HG02981 (cell line): ENCODE measurements around the gene E2F7.
"Not testable (repeated sequence)": the region's sequence is repeated elsewhere in the genome, so short reads cannot be mapped to it uniquely, and the experiment has no call there.

Experiments
- ATAC-seq: cut with Tn5 transposase; IDR thresholded peaks from one replicate; pipeline ENCODE4 v1.9.1; 2021; ENCODE audit warnings: mild to moderate bottlenecking, moderate library complexity; ENCODE audit not compliant: unreplicated experiment

E2F7 gene, protein sequence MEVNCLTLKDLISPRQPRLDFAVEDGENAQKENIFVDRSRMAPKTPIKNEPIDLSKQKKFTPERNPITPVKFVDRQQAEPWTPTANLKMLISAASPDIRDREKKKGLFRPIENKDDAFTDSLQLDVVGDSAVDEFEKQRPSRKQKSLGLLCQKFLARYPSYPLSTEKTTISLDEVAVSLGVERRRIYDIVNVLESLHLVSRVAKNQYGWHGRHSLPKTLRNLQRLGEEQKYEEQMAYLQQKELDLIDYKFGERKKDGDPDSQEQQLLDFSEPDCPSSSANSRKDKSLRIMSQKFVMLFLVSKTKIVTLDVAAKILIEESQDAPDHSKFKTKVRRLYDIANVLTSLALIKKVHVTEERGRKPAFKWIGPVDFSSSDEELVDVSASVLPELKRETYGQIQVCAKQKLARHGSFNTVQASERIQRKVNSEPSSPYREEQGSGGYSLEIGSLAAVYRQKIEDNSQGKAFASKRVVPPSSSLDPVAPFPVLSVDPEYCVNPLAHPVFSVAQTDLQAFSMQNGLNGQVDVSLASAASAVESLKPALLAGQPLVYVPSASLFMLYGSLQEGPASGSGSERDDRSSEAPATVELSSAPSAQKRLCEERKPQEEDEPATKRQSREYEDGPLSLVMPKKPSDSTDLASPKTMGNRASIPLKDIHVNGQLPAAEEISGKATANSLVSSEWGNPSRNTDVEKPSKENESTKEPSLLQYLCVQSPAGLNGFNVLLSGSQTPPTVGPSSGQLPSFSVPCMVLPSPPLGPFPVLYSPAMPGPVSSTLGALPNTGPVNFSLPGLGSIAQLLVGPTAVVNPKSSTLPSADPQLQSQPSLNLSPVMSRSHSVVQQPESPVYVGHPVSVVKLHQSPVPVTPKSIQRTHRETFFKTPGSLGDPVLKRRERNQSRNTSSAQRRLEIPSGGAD

DNA sequence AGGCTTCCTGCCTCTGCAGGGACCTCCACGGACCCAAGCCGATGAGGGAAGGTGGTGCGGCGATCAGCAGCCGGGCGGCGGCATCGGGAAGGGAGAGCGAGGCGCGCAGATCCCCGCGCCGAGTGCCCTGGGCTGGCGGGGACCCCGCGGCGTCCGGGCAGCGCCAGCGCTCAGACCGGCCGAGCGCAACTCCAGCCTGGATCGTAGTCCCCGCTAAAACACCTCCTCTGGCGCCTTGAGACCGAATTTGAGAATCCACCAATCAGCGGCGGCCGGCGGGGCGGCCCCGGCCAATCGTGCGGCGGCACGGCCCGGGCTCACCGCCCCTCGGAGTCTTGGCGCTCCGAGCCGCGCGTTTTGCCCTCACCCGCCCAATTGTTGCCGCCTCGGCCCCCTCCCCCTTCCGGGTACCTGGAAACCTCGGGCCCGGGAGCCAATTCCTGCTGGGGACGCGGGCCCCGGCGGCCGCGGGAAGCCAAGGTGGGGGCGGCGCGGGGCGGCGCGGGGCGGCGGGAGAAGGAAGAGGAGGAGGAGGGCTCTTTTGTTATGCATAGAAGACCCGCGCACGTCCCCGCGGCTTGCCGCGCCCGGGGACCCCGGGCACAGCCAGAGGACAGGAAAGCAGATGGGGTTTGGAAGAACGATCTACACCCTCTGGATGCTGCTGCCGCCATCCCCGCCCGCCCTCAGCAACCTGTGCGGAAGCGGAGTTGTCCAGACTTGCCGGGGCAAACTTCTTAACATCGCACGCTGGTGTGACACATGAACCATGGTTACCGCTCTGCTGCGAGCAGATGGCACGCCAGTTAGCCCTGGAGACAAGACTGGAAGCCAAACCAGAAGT lies at the start of gene E2F7:
E2F7 (minus strand) TSS at position 209 of the 844 bp plus-strand sequence. CDS start 934 bp downstream, outside the sequence.
- ATAC-seq = peak; percentile 64

DNA sequence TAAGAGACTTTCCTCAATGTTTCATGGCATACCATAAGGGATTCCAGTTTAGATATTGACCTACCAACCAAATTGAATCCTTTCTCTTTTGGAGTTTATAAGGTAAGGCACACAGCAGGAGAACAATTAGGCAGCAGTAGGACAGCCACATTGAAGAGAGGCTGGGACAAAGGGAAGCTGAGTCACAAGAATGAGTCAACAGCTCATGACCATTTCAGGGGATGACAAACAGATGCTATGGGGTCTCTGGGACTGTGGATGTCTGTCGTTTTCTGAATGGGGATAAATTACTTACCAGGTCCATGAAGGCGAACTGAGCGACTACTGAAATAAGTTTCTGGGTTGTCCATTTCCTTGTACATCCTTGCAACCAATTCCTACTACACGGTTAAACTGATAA lies 48.6 kb upstream of the E2F7 start:
- no peak for ATAC-seq

DNA sequence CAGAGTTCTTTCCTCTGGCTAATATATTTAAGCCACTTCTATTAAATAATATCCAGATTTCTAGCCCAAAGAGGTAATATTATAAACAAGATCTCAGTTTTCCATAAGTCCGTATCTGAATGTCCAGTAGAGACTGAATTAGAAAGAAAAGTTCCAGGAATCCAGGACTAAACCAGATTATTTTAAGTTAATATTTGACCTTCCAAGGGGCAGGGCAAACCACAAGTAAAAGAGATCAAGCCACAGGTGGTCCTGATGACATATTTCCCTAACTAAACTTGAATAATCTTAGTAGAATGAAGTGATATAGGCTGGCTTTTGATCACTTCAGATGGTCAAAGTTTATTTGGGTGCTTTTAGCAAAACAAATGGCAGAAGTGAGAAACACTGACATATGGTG lies 43.3 kb upstream of the E2F7 start:
- no peak for ATAC-seq

DNA sequence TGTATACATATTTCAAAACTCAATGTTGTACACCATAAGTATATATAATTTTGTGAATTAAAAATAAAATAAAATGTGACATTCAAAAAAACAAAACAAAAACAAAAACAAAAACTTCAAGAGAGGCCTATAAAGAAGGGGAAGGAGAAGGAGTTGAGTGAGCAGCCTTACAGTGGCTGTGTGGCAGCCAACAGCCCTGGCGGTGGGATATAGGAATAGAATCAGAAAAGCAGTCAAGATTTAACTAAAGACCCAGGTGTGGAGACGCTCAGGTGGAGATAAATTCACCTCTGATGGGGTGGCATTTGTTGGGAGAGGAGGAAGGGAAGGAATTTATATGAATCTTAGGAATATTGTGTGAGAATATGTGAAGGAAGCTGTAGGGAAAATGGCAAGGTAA lies 41.8 kb upstream of the E2F7 start:
- no peak for ATAC-seq

DNA sequence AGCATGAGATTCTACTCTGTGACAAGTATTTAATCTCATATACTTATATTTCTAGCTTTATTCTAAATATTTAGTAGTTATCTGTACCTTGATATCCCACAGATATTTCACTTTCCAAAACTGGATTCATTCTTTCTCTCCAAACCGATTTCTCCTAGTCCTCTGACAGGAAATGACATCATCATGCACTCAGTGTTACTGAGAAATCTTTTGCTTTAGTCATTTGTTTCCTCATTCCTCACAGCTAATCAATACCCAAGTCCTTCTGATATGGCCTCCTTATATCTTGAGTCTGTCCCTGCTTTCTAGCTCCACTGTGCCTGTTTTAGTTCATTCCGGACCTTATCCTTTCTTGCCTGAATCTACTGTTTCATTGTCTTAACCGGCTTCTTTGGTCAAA lies 39.4 kb upstream of the E2F7 start:
- ATAC-seq = no peak

DNA sequence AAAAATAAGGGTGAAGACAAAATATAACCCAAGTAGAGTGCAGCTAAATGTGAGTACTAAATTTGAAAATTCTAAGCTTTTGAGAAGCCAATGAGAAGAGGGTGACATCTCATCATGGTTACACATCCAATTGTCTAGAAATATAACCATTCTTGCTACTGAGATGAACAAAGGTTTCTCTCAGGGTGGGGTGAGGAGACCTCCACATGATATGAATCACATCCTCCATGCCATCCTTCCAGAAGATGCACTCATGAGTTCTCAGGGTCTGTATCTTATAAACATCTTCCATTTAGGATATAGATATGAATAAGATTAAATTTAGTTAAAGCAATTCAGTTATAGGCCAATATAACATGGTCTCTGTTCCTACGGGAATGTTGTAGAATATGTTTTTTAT lies 38.9 kb upstream of the E2F7 start:
- no peak for ATAC-seq

DNA sequence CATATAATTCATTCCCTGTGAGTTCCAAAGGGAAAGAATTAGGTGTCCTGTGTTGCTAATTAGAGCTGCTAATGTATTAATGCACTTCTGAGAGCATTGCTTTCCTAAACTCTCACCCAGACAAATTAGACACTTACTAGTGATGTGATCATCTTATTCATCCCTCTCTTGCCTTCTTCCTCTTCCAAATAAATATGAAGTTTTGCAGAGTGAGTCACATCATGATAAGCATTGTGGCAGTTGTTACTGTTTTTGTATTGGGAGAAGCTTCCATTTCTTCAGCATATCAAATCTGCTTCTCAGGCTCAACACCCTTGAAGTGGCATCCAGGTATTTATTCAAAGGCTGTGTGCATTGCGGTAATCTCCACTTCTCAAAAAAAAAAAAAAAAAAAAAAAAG lies 37.3 kb upstream of the E2F7 start:
- no peak for ATAC-seq

DNA sequence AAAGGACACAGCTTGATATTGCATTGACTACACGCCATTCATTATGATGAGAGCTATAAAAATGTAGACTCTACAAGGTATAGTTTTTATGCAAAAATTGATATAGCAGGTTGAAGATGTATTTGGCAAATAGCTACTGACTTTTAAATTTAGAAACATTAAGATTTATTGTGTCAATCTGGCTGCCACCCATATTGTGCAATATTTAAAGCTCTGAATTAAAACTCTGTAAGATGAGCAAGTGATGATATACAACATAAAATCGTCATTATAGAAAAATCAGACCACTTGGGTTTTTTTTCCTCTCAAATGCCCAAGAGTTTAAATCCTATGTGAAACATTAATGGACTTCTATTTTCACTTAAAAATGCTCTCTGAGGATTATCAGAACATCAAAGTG lies 36.8 kb upstream of the E2F7 start:
- no peak for ATAC-seq

DNA sequence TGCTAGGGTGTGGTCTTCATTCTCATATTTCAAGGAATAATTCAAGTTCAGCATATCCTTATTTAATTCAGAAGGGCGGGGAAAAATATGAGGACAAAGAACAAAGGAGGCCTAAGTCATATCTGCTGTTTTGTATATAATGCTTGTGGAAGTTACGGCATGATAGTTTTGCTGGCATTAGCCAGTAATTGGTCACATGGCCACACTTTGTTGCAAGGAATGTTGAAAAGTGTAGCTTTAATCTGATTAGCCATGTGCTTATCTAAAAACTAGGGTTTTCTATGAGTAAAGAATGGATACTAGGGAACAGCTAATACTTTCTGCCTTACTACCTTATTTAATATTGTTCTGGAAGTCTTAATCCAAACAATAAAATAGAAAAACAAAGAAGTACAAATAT lies 34.4 kb upstream of the E2F7 start:
- ATAC-seq = no peak

DNA sequence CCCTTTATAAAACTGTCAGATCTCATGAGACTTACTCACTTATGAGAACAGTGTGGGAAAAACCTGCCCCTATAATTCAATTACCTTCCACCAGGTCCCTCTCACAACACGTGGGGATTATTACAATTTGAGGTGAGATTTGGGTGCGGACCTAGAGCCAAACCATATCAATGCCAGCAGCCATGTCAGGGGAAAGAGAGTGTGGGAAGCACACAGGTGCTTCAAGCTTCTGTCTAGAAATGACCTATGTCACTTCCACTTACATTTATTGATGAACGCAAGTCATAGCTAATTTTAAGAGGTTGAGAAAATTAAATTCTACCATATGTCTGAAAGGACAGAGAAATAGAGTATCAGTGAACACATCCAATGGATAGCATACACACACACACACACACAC lies 32.5 kb upstream of the E2F7 start:
- ATAC-seq = no peak

DNA sequence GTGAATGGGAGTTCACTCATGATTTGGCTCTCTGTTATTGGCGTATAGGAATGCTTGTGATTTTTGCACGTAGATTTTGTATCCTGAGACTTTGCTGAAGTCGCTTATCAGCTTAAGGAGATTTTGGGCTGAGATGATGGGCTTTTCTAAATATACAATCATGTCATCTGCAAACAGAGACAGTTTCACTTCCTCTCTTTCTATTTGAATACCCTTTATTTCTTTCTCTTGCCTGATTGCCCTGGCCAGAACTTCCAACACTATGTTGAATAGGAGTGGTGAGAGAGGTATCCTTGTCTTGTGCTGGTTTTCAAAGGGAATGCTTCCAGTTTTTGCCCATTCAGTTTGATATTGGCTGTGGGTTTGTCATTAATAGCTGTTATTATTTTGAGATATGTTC lies 26.9 kb upstream of the E2F7 start:
- not testable (repeated sequence) for ATAC-seq

DNA sequence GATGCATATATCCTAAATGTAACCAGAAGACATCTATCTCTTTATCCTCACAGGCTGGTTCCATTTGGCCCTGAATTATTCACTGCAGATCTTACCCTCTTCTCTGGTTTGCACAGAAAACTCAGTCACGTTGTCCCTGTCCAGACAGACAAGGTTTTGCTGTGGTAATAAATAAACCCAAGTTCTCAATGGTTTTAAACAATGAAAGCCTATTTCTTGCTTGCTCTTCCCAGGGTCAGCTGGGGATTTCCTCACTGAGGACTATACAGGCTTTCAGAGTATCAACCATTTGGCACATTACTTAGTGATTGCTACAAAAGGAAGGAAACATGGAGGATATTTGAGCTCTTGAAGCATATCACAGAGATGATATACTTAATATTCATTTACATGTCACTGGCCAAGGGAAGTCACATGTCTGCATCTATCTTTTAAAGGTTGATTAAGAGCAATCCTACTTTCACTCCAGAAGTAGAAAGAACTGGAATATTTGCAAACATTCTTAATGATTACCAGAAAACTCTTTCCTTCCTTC lies 24.4 kb upstream of the E2F7 start:
- ATAC-seq = no peak

DNA sequence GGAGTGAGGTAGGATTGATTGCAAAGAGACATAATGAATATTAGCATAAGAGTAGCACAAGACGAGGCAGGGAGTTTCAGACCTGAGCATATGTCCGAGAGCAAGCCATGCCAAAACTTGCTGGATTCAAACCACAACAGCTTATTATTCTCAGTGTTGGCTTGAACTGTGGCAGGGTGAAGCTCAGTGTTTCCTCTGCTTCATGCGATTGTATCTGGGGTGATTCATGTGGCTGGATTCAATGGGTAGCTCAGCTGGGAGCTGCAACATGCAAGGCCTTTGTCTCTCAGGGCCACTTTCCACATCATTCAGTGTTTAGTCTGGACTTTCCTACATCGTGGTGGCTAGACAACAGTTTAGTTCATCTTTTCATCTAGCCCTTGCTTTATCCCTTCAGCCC lies 22.1 kb upstream of the E2F7 start:
- no peak for ATAC-seq

DNA sequence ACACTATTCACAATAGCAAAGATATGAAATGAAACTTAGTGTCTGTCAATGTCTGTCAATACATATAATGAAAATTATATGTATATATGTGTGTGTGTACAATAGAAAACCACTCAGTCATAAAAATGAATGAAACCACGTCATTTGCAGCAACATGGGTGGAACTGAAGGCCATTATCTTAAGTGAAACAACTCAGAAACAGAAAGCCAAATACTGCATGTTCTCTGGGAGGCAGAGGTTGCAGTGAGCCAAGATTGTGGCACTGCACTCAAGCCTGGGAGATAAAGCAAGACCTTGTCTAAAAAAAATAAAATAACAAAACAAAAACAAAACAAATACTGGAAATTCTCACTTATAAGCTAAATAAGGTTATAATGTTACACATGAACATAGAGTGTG lies 16.7 kb upstream of the E2F7 start:
- no peak for ATAC-seq

DNA sequence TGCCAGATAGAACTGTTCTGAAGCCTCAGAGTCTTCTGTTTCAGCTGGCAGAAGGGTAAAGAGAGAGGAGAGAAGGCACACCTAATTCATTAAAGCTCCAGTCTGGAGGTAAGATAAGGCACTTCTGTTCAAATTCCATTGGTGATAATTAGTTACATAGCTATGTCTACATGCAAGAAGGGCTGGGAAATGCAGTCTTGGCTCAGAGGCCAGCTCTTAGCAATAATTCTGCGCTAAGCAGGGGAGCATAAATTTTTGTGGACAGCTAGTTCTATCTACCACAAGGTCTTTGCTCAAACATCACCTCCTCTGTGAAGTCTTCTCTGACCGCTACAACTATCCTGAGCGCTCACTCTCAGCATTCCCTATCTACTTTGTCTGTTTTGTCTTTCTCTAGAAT lies 14.3 kb upstream of the E2F7 start:
- no peak for ATAC-seq

DNA sequence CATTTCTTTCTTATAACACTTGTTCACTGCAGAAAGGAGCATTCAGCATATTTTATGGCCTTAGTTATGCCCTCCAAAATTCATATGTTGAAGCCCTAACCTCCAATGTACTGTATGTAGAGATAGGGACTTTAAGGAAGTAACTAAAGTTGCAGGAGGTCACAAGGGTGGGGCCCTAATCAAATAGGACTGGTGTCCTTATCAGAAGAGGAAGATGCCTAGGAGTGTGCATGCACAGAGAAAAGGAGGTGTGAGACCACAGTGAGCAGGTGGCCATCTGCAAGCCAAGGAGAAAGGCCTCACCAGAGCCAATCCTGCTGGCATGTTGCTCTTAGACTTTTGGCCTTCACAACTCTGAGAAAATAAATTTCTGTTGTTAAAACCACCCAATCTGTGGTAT lies 12.9 kb upstream of the E2F7 start:
- ATAC-seq = no peak

DNA sequence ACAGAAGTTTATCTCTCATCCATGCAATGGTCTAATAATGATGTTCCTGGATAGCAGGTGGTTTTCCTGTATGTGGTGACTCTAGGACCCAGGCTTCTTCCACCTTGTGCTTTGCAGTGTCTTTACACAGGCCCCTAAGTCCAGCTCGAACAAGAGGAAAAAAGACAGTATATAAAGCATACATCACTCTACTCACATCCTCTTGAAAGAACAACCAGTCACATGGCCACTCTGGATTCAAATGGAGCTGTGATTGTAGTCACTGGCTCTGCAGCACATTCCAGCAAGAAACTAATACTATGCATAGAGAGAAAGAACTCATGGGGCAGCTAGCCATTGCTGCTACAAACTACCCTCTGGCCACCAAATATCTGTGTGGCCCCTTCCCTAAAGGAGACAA lies 11.5 kb upstream of the E2F7 start:
- no peak for ATAC-seq

DNA sequence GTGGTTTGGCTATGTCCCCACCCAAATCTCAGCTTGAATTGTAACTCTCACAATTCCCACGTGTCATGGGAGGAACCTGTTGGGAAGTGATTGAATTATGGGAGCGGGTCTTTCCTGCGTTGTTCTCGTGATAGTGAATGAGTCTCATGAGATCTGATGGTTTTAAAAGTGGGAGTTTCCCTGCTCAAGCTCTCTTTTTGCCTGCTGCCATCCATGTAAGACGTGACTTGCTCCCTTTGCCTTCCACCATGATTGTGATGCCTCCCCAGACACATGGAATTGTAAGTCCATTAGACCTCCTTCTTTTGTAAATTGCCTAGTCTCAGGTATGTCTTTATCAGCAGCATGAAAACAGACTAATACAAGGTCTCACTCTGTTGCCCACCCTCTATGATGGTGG lies 8.5 kb upstream of the E2F7 start:
- ATAC-seq = not testable (repeated sequence)

DNA sequence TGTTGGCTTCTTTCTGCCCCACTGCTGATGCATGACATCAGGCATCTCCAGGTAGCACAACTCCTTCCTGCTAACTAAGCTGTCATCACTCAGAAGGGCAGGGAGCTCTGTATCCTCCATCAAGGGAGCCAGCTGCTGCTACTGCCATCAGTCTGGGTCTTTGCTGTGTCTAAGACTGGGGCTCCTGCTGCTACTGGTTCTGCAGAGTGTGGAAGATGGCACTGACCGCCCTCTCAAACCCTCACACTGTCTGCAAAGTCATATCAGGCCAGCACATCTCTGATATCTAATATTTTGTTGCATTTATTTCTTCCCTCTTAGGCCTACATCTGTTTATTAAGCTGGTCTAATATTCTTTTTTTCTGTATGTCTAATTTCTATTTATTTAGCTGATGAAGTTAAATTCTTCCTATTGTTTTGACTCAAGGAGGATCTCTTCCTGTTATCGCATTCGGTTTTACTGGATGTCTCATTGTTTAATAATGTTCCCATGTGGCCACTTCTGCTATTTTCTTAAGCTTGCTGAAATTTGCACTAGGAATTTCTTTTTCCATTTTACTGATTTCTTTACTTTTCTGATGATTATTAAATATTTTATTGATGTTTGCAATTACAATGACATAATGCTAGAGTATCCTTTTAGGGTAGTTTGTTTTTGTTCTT lies 7.6 kb upstream of the E2F7 start:
- no peak for ATAC-seq

DNA sequence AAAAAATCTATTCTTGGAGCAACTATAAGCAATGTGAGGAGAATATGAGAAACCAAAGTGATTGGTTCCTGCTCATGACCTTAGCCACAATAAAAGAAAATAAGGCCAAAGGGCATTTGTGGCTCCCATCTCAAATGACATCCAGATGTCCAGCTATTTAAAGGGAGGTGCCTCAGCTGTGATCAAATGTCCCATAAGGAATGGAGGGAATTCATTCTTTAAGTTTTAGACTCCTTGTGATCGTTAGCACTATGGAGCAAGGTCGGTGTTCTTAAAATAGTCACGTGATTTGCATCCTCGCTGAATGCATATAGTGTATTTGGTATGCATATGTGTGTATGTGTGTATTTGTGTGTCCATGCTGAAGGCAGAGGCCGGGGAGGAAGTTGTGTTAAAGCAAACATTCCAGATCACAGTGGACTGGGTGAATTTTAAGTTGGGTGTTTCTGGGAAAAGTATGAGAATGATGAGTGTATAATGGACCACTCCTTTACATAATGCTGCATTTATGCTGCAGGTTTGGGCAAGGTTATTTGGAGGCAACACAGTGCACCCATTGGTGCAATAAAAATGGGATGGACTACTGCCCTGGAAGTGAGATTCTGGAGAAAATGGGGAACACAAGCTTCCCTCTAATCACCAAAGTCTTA lies 5.6 kb upstream of the E2F7 start:
- ATAC-seq = peak; percentile 12
